Type B pancreatic cell (in vitro differentiated cells): ENCODE data around the gene INPP5J. TPM values are rescaled to one million over a fixed set of nuclear protein-coding genes. Genes with fewer than 3 reads are reported as not detected.

Experiments used
- DNase-seq: peaks from one replicate; pipeline ENCODE4 v3.0.0; 2021; ENCODE audit warnings: mixed read lengths; ENCODE audit not compliant: unreplicated experiment; ENCODE audit errors: extremely low spot score
- H3K27ac Mint-ChIP-seq: 2 replicates; pipeline ENCODE4 v1.8.0; 2021; ENCODE audit warnings: mild to moderate bottlenecking, mixed read lengths
- H3K27me3 Mint-ChIP-seq: 2 replicates; pipeline ENCODE4 v1.8.0; 2021; ENCODE audit warnings: mixed read lengths
- H3K36me3 Mint-ChIP-seq: 2 replicates; pipeline ENCODE4 v1.8.0; 2021; ENCODE audit warnings: mixed read lengths
- H3K4me1 Mint-ChIP-seq: one replicate; pipeline ENCODE4 v1.8.0; 2021; ENCODE audit warnings: mixed read lengths; ENCODE audit not compliant: unreplicated experiment
- H3K4me3 Mint-ChIP-seq: 2 replicates; pipeline ENCODE4 v1.8.0; 2021; ENCODE audit warnings: mild to moderate bottlenecking, mixed read lengths
- H3K9me3 Mint-ChIP-seq: 2 replicates; pipeline ENCODE4 v1.8.0; 2021; ENCODE audit warnings: mixed read lengths
- total RNA-seq: library from RNA; stranded (reverse); gene quantifications from 2 replicates; pipeline ENCODE4 v1.2.1, GENCODE V29; 2021; ENCODE audit warnings: low replicate concordance
- TF ChIP-seq, protein P1 (sequence below): fragments of 200-600 bp; sonication (generic); conservative IDR thresholded peaks from 2 replicates; pipeline ENCODE4 v1.5.0; 2021; ENCODE audit warnings: antibody characterized with exemption, mild to moderate bottlenecking

INPP5J gene
- total RNA-seq, 1 donor from 2014 or later = 8.7 TPM

DNA sequence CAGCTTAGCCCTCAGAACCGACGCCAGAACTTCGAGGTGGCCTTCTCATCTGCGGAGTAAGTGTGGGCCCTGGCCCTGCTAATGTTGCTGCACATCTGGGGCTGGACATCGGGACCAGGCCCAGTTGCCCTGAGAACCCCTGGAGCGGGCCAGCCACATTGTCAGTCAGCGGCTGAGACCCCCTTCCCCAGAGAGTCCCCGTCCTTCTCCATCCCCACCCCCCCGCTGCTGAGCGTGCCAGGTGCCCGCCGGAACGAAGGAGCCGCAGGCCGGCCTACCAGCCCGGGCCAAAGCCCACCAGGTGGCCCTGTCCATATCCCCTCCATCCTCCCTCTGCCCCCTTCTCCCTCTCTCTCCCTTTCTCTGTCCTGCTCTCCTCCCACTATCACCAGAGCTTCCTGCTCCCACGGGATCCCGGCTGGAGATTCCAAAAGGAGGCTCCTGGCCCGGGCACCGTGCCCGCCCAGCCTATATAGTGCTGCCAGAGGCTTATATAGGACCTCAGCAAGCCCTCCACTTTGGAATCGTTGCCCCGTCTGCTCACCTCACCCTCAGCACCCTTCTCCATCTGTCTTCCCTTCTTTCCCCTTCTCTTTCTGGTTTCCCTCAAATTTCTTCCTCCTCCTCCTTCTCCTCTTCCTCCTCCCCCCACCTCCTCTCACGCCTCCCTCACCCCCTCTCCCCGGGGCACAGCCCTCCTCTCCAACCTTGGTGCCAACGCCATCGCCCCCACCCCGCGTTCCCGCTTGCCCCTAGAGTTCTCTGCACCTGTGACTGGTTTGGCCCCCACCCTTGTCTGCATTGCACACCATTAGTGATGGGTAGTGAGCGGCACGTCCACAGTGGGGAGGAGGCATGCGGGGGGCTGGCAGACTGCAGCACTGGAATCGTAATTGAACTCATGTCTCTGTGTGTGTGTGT lies 22.7 kb upstream of the INPP5J start:
- no peaks in the 10 kb centered on the region for H3K9me3 Mint-ChIP-seq
- DNase-seq = no peak
- no peaks in the 10 kb centered on the region for H3K27me3 Mint-ChIP-seq
- TF ChIP-seq, protein P1, sequence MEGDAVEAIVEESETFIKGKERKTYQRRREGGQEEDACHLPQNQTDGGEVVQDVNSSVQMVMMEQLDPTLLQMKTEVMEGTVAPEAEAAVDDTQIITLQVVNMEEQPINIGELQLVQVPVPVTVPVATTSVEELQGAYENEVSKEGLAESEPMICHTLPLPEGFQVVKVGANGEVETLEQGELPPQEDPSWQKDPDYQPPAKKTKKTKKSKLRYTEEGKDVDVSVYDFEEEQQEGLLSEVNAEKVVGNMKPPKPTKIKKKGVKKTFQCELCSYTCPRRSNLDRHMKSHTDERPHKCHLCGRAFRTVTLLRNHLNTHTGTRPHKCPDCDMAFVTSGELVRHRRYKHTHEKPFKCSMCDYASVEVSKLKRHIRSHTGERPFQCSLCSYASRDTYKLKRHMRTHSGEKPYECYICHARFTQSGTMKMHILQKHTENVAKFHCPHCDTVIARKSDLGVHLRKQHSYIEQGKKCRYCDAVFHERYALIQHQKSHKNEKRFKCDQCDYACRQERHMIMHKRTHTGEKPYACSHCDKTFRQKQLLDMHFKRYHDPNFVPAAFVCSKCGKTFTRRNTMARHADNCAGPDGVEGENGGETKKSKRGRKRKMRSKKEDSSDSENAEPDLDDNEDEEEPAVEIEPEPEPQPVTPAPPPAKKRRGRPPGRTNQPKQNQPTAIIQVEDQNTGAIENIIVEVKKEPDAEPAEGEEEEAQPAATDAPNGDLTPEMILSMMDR = no peak
- H3K27ac Mint-ChIP-seq = no peak overlapping the region
- peaks cover 6% of the 10 kb centered on the region for H3K36me3 Mint-ChIP-seq
- H3K4me1 Mint-ChIP-seq = no peaks in the 10 kb centered on the region
- no peak overlapping the region for H3K4me3 Mint-ChIP-seq

DNA sequence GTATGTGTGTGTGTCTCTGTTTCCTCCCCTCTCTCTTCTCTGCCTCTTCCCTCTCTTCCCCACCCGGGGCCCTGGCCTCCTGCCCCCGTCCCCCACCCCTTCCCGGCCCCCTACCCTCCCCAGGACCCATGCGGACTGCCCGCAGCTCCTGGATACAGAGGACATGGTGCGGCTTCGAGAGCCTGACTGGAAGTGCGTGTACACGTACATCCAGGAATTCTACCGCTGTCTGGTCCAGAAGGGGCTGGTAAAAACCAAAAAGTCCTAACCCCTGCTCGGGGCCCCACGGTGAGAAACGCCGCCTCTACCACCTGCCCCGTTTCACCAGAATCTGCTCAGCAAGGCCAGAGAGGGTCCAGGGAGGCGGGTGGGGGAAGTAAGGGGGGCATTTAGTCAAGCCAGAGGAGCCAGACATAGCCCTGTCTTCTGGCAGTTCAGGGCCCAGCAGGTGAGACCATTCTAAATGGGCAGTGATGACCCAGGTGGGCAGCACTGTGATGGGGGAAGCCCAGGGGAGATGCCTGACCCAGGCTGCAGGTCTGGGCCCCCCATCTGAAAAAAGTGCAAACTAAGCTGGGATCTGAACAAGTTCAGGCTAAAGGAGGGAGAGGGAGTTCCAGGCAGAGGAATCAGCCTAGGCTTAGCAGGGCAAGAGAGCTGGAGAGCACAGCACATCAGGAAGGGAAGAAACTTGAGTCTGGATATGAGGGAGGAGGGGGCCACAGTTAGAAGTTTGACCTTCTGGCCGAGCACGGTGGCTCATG lies 21.8 kb upstream of the INPP5J start:
- Mint-ChIP-seq H3K4me1 (no peaks in the 10 kb centered on the region), H3K36me3 (peaks cover 6% of the 10 kb centered on the region), H3K27ac (no peak overlapping the region), H3K9me3 (no peaks in the 10 kb centered on the region), H3K4me3 (no peak overlapping the region), H3K27me3 (peaks cover 3% of the 10 kb centered on the region)
- TF ChIP-seq, protein P1 = no peak
- no peak for DNase-seq

DNA sequence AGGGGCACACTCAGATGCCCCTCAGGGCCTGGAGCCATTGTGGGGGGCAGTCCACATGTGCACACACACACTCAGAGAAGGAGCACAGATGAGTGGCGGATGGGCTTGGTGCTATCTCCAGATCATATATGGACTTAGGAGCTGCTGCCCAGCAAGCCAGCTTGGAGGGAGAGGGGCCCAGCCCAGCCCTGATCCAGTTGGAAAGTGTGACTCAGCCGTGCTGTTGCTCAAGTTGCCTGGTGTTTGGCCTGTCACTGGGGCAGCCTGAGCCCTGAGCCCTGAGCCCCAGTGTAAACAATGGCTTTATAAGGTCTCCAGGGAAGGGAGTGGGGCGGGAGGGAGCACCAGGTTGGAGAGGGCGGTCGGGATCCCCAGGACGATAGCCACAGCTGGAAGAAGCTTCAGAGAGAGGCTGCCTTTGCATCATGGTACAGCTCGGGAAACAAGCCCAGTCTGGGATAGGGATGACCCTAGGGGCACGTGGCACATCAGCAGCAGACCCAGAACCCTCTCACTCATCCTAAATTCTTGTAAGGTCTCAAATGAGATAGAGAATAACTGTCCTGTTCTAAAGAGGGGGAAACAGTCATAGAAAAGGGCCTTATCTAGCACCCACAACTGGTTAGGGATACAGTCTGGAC lies 20.2 kb upstream of the INPP5J start:
- DNase-seq = no peak
- Mint-ChIP-seq H3K36me3 (no peaks in the 10 kb centered on the region), H3K4me3 (no peak overlapping the region), H3K27me3 (peaks cover 4% of the 10 kb centered on the region), H3K9me3 (no peaks in the 10 kb centered on the region), H3K27ac (no peak overlapping the region), H3K4me1 (peaks cover under 1% of the 10 kb centered on the region)
- TF ChIP-seq, protein P1 = no peak

DNA sequence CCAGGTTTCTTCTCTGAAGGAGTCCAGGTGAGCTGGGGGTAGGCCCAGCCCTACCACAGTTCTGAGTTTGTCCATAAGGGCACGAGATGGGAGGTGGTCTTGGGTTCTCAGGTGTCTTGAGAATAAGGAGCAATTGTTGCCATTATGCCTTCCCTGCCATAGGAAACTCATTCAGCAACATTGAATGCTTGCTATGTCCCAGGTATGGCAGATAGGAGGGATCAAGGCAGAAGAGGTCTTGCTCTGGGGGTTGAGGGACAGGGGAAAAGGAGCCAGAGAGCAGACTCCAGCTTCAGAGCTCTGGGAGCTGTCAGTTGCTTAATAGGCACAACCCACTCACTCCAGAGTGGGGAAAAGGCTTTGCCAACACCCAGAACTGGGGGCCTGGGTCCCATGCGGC lies 19.7 kb upstream of the INPP5J start:
- H3K36me3 Mint-ChIP-seq = no peaks in the 10 kb centered on the region
- no peak overlapping the region for H3K27ac Mint-ChIP-seq

More for the DNA sequence above, 19.7 kb upstream of the INPP5J start:
- TF ChIP-seq, protein P1 = no peak
- Mint-ChIP-seq H3K27me3 (peaks cover 9% of the 10 kb centered on the region), H3K4me3 (no peak overlapping the region), H3K4me1 (peaks cover 6% of the 10 kb centered on the region), H3K9me3 (no peaks in the 10 kb centered on the region)
- DNase-seq = no peak
